ENCODE measurements around the gene OR6X1. TPM values are rescaled to one million over a fixed set of nuclear protein-coding genes. Genes with fewer than 3 reads are reported as not detected.
"Not testable (repeated sequence)": the region's sequence is repeated elsewhere in the genome, so short reads cannot be mapped to it uniquely, and the experiment has no call there.

OR6X1 gene
- total RNA-seq, 2 donors from 2014 or later = not detected

- no peak overlapping the region for H3K9ac ChIP-seq (ENCODE audit: extremely low read depth, low read length, poor library complexity, severe bottlenecking)
- no peak overlapping the region for H3K27ac Mint-ChIP-seq
- H3K36me3 Mint-ChIP-seq (ENCODE audit: low read depth) = peaks cover 24% of the 10 kb centered on the region
- H3K36me3 ChIP-seq (ENCODE audit: control insufficient read depth, insufficient read depth, low read length) = no peaks in the 10 kb centered on the region
- peaks cover 33% of the 10 kb centered on the region for H3K9me3 ChIP-seq (ENCODE audit: control insufficient read depth, low read length)
- no peaks in the 10 kb centered on the region for H3K4me1 ChIP-seq (ENCODE audit: control insufficient read depth, insufficient read depth, low read length)
- WGBS, 2 experiments (ENCODE audit: insufficient coverage in 1 of 2, insufficient read length in 1 of 2) = 93 to 100% methylated on average over 1 of the region's 1 CpG
- no peak for DNase-seq
- peaks cover 4% of the 10 kb centered on the region for H3K27me3 Mint-ChIP-seq (ENCODE audit: insufficient read depth)
- H3K4me1 Mint-ChIP-seq = peaks cover 8% of the 10 kb centered on the region
- H3K4me3 Mint-ChIP-seq = no peak overlapping the region
- H3K4me3 ChIP-seq (ENCODE audit: low read length) = no peak overlapping the region
- peaks cover 31% of the 10 kb centered on the region for H3K9me3 Mint-ChIP-seq
- H3K27ac ChIP-seq (ENCODE audit: low read depth, low read length) = no peak overlapping the region
- TF ChIP-seq CTCF (conservative IDR thresholded peaks at IDR 0.05) = no peak
- H3K27me3 ChIP-seq (ENCODE audit: control insufficient read depth, insufficient read depth, low read length, poor library complexity, severe bottlenecking) = no peaks in the 10 kb centered on the region
Measured at GRCh38 chr11:123751781-123752180, 2.5 kb downstream of the OR6X1 start.

- H3K4me1 ChIP-seq (ENCODE audit: control insufficient read depth, insufficient read depth, low read length); H3K27ac Mint-ChIP-seq; DNase-seq; H3K27ac ChIP-seq (ENCODE audit: low read depth, low read length); H3K27me3 ChIP-seq (ENCODE audit: control insufficient read depth, insufficient read depth, low read length, poor library complexity, severe bottlenecking); H3K4me3 Mint-ChIP-seq; H3K27me3 Mint-ChIP-seq (ENCODE audit: insufficient read depth); H3K9ac ChIP-seq (ENCODE audit: extremely low read depth, low read length, poor library complexity, severe bottlenecking); H3K36me3 ChIP-seq (ENCODE audit: control insufficient read depth, insufficient read depth, low read length); H3K4me3 ChIP-seq (ENCODE audit: low read length): not testable (repeated sequence)
- WGBS, 2 experiments (ENCODE audit: insufficient coverage in 1 of 2, insufficient read length in 1 of 2) = 91 to 94% methylated on average over 2 of the region's 2 CpGs
- Mint-ChIP-seq H3K9me3 (peaks cover 31% of the 10 kb centered on the region), H3K36me3 (ENCODE audit: low read depth) (peaks cover 24% of the 10 kb centered on the region), H3K4me1 (peaks cover 25% of the 10 kb centered on the region)
- H3K9me3 ChIP-seq (ENCODE audit: control insufficient read depth, low read length) = peaks cover 33% of the 10 kb centered on the region
Measured at GRCh38 chr11:123748349-123748748, 6.0 kb downstream of the OR6X1 start.

GRCh38 chr11:123745764-123746451 is 8.4 kb downstream of the OR6X1 start:
- H3K9me3 Mint-ChIP-seq = peaks cover 18% of the 10 kb centered on the region
- H3K4me3 Mint-ChIP-seq = no peak overlapping the region
- peak; percentile 58 for DNase-seq
- Histone ChIP-seq H3K9me3 (ENCODE audit: control insufficient read depth, low read length) (peaks cover 26% of the 10 kb centered on the region), H3K27me3 (ENCODE audit: control insufficient read depth, insufficient read depth, low read length, poor library complexity, severe bottlenecking) (no peaks in the 10 kb centered on the region), H3K27ac (ENCODE audit: low read depth, low read length) (no peak overlapping the region), H3K36me3 (ENCODE audit: control insufficient read depth, insufficient read depth, low read length) (no peaks in the 10 kb centered on the region), H3K9ac (ENCODE audit: extremely low read depth, low read length, poor library complexity, severe bottlenecking) (no peak overlapping the region), H3K4me3 (ENCODE audit: low read length) (no peak overlapping the region), H3K4me1 (ENCODE audit: control insufficient read depth, insufficient read depth, low read length) (no peaks in the 10 kb centered on the region)
- H3K27ac Mint-ChIP-seq = peak overlapping the region; percentile 49
- no peaks in the 10 kb centered on the region for H3K27me3 Mint-ChIP-seq (ENCODE audit: insufficient read depth)
- TF ChIP-seq CTCF (conservative IDR thresholded peaks at IDR 0.05) = peak; percentile 44
- WGBS, 2 experiments (ENCODE audit: insufficient coverage in 1 of 2, insufficient read length in 1 of 2) = 33 to 36% methylated on average over 1 of the region's 2 CpGs
- H3K36me3 Mint-ChIP-seq (ENCODE audit: low read depth) = peaks cover 14% of the 10 kb centered on the region
- H3K4me1 Mint-ChIP-seq = peaks cover 32% of the 10 kb centered on the region

Measured in endodermal cell (in vitro differentiated cells).